HCT116 (cell line): ENCODE measurements around the gene TSSK2. TPM values are rescaled to one million over a fixed set of nuclear protein-coding genes. Genes with fewer than 3 reads are reported as not detected.

Source experiments
- ATAC-seq: fragments of 200-7000 bp; cut with Tn5 transposase; 2 replicates; pipeline ENCODE4 v1.9.1; 2020; ENCODE audit warnings: mild to moderate bottlenecking, moderate library complexity
- BruUV-seq: library from RNA; stranded (reverse); fragments of 400-500 nt; replicated peaks from 2 replicates; lab custom pipeline; 2021; lab: Mats Ljungman, UMichigan
- CTCF ChIA-PET: fragments of 300-600 bp; sonication (Branson Sonifier 250); formaldehyde crosslinking; loops from one replicate; lab custom pipeline; 2021; ENCODE audit warnings: antibody characterized with exemption; lab: Charles Lee
- POLR2A ChIA-PET: fragments of 300-600, 350-600 bp; sonication (Branson Sonifier 250); formaldehyde crosslinking; loops from one replicate; lab custom pipeline; 2021; ENCODE audit warnings: antibody characterized with exemption; lab: Charles Lee
- RAD21 ChIA-PET, 2 experiments: fragments of 300-600 bp; sonication (Branson Sonifier 250); formaldehyde crosslinking; loops; one replicate each; lab custom pipeline; 2023; ENCODE audit warnings: low total read pairs in 2 of 2; ENCODE audit not compliant: uncharacterized antibody in 2 of 2, unreplicated experiment in 2 of 2, low non-redundant PET in 1 of 2; lab: Charles Lee
- DNase-seq: peaks from one replicate; pipeline ENCODE4 v3.0.0-alpha.2; 2010; ENCODE audit warnings: low read depth, low spot score
- H2AFZ ChIP-seq: fragments of 200-600 bp; shearing (Covaris generic), sonication (generic); 2 replicates; pipeline ENCODE4 v1.6.1; 2017; ENCODE audit warnings: low read depth, mixed run types, mixed read lengths, antibody characterized with exemption, low read length; ENCODE audit not compliant: poor library complexity, severe bottlenecking
- H3K27ac ChIP-seq: 2 replicates; pipeline ENCODE4 v1.5.1; 2012; ENCODE audit warnings: low read depth, low read length
- H3K27me3 ChIP-seq: fragments of 200-600 bp; sonication (generic); 2 replicates; pipeline ENCODE4 v1.6.1; 2016; ENCODE audit warnings: mixed run types, low read length, mixed read lengths; ENCODE audit not compliant: insufficient read depth
- H3K36me3 ChIP-seq, 2 experiments: fragments of 200-500 bp in 1 of 2; fragments of 200-600 bp in 1 of 2; sonication (Bioruptor generic) in 1 of 2; sonication (generic) in 1 of 2; 2 replicates each; pipeline versions ENCODE4 v1.5.1 to v1.6.1; 2014 to 2016; ENCODE audit warnings: low read length in 2 of 2, inconsistent platforms in 1 of 2, mixed read lengths in 1 of 2, mixed run types in 1 of 2; ENCODE audit not compliant: insufficient read depth in 2 of 2, control insufficient read depth in 1 of 2
- H3K4me1 ChIP-seq, 2 experiments: fragments of 200-600 bp in 1 of 2; sonication (generic) in 1 of 2; 2 replicates each; pipeline versions ENCODE4 v1.5.1 to v1.6.1; 2012 to 2017; ENCODE audit warnings: low read length in 2 of 2, inconsistent platforms in 1 of 2, mild to moderate bottlenecking in 1 of 2, mixed read lengths in 1 of 2, mixed run types in 1 of 2, moderate library complexity in 1 of 2; ENCODE audit not compliant: insufficient read depth in 2 of 2, control insufficient read depth in 1 of 2
- H3K4me2 ChIP-seq: fragments of 200-600 bp; sonication (generic); 2 replicates; pipeline ENCODE4 v1.6.1; 2017; ENCODE audit warnings: mixed run types, low read length, mixed read lengths
- H3K4me3 ChIP-seq, 2 experiments: fragments of 200-600 bp in 1 of 2; sonication (generic) in 1 of 2; replicated peaks in 1 of 2; 2 replicates each; pipeline ENCODE4 v1.5.1; 2011 to 2016; ENCODE audit warnings: low read length in 2 of 2, control low read depth in 1 of 2, low read depth in 1 of 2, mild to moderate bottlenecking in 1 of 2, mixed read lengths in 1 of 2, mixed run types in 1 of 2
- H3K79me2 ChIP-seq: fragments of 200-600 bp; sonication (generic); 2 replicates; pipeline ENCODE4 v1.6.1; 2017; ENCODE audit warnings: mild to moderate bottlenecking, mixed run types, low read length, moderate library complexity, mixed read lengths; ENCODE audit not compliant: insufficient read depth
- H3K9ac ChIP-seq: fragments of 200-600 bp; sonication (generic); 2 replicates; pipeline ENCODE4 v1.6.1; 2016; ENCODE audit warnings: low read length, mixed read lengths
- H3K9me2 ChIP-seq: fragments of 200-600 bp; sonication (generic), shearing (Covaris generic); 2 replicates; pipeline ENCODE4 v1.6.1; 2017; ENCODE audit warnings: mixed run types, mild to moderate bottlenecking, moderate library complexity; ENCODE audit not compliant: insufficient read depth
- H3K9me3 ChIP-seq, 2 experiments: fragments of 200-500 bp in 1 of 2; fragments of 200-600 bp in 1 of 2; sonication (Bioruptor generic) in 1 of 2; sonication (generic) in 1 of 2; 2 replicates each; pipeline ENCODE4 v1.6.1; 2014 to 2017; ENCODE audit warnings: low read length in 2 of 2, mixed read lengths in 2 of 2, inconsistent platforms in 1 of 2, low read depth in 1 of 2, mild to moderate bottlenecking in 1 of 2, mixed run types in 1 of 2, moderate library complexity in 1 of 2; ENCODE audit not compliant: control insufficient read depth in 1 of 2, insufficient read depth in 1 of 2
- H4K20me1 ChIP-seq: fragments of 200-600 bp; sonication (generic), shearing (Covaris generic); 2 replicates; pipeline ENCODE4 v1.6.1; 2017; ENCODE audit warnings: mixed run types, mild to moderate bottlenecking, moderate library complexity; ENCODE audit not compliant: insufficient read depth
- CBX3 ChIP-seq: IDR thresholded peaks from 2 replicates; pipeline ENCODE4 v1.6.1; 2012; ENCODE audit warnings: low read depth
- CEBPB ChIP-seq: IDR thresholded peaks from 2 replicates; pipeline ENCODE4 v1.6.1; 2012; ENCODE audit warnings: low read depth
- EZH2 ChIP-seq: fragments of 200-600 bp; sonication (generic); IDR thresholded peaks from 2 replicates; pipeline ENCODE4 v1.6.1; 2017; ENCODE audit warnings: antibody characterized with exemption, mixed run types
- FOSL1 ChIP-seq: IDR thresholded peaks from 2 replicates; pipeline ENCODE4 v1.6.1; 2012; ENCODE audit warnings: low read depth
- POLR2A ChIP-seq: IDR thresholded peaks from 2 replicates; pipeline ENCODE4 v1.7.0; 2011; ENCODE audit warnings: borderline replicate concordance; ENCODE audit not compliant: insufficient read depth, insufficient read length; ENCODE audit errors: extremely low read depth
- RAD21 ChIP-seq: IDR thresholded peaks from 2 replicates; pipeline ENCODE4 v1.6.1; 2012; ENCODE audit warnings: low read depth, mild to moderate bottlenecking
- REST ChIP-seq: IDR thresholded peaks from 2 replicates; pipeline ENCODE4 v1.6.1; 2012; ENCODE audit warnings: low read depth
- SRF ChIP-seq: IDR thresholded peaks from 2 replicates; pipeline ENCODE4 v1.6.1; 2012; ENCODE audit warnings: low read depth
- YY1 ChIP-seq: IDR thresholded peaks from 2 replicates; pipeline ENCODE4 v1.6.1; 2011; ENCODE audit warnings: low read length, low read depth, moderate library complexity, mild to moderate bottlenecking; ENCODE audit not compliant: insufficient replicate concordance; ENCODE audit errors: extremely low read depth
- ZFX ChIP-seq: fragments of 450-650 bp; IDR thresholded peaks from 2 replicates; pipeline ENCODE4 v1.6.1; 2017
- ZNF274 ChIP-seq: fragments of 200-500 bp; sonication (Bioruptor generic); IDR thresholded peaks from 2 replicates; pipeline ENCODE4 v1.6.1; 2014; ENCODE audit warnings: mild to moderate bottlenecking, low read depth, low read length, inconsistent platforms
- intact Hi-C: fragments of 100-400 bp; cut with micrococcal nuclease; formaldehyde crosslinking; loops from 2 replicates; pipeline ENCODE4 v1.10.0; 2022
- total RNA-seq: library from RNA; stranded (reverse); gene quantifications from one replicate; pipeline ENCODE4 v1.2.1, GENCODE V29; 2021; ENCODE audit not compliant: unreplicated experiment

TSSK2 gene
- total RNA-seq, 1 experiment from 2014 or later: not detected

GRCh38 chr22:19110064-19110458 is 21.0 kb upstream of the TSSK2 start:
- Histone ChIP-seq H3K4me1 (no peaks in the 10 kb centered on the region), H3K4me3 (no peak overlapping the region), H3K9me3 (no peaks in the 10 kb centered on the region), H3K27ac (no peak overlapping the region), H2AFZ (no peak overlapping the region), H3K9ac (no peak overlapping the region), H3K9me2 (no peaks in the 10 kb centered on the region), H4K20me1 (no peaks in the 10 kb centered on the region), H3K4me2 (no peak overlapping the region), H3K36me3 (no peaks in the 10 kb centered on the region), H3K27me3 (no peaks in the 10 kb centered on the region), H3K79me2 (peaks cover 89% of the 10 kb centered on the region)
- BruUV-seq: no TSS peak
- CTCF ChIA-PET: interaction anchor here (1.4 kb wide), 1 partner anchor 520 kb away, joined by 3 read pairs; no protein-coding TSS in a partner anchor
- ATAC-seq (no peak), DNase-seq (no peak)
- POLR2A ChIA-PET: interaction anchor here (2.6 kb wide), 1 partner anchor 12 kb away, joined by 6 read pairs; the partner anchor contains the start of gene DGCR2
- RAD21 ChIA-PET: no interaction called here
- intact Hi-C loops: no loop called here
- no peak for TF ChIP-seq CEBPB
- TF ChIP-seq, all 23 proteins: peak for 0

- Histone ChIP-seq H3K4me3 (no peak overlapping the region), H3K9ac (no peak overlapping the region), H3K4me2 (no peak overlapping the region), H3K27ac (no peak overlapping the region), H3K79me2 (peaks cover 89% of the 10 kb centered on the region), H3K27me3 (no peaks in the 10 kb centered on the region), H3K9me2 (no peaks in the 10 kb centered on the region), H3K9me3 (no peaks in the 10 kb centered on the region), H2AFZ (no peak overlapping the region), H3K4me1 (no peaks in the 10 kb centered on the region), H4K20me1 (no peaks in the 10 kb centered on the region), H3K36me3 (no peaks in the 10 kb centered on the region)
- no peak for ATAC-seq
- RAD21 ChIA-PET: no interaction called here
- no TSS peak for BruUV-seq
- POLR2A ChIA-PET: interaction anchor here (2.6 kb wide), 1 partner anchor 11 kb away, joined by 6 read pairs; the partner anchor contains the start of gene DGCR2
- intact Hi-C loops: no loop called here
- DNase-seq: no peak
- CTCF ChIA-PET: interaction anchor here (1.0 to 1.4 kb wide), 2 partner anchors 34 to 519 kb away, joined by 3 to 4 read pairs; partner anchors contain the start of gene ESS2
- TF ChIP-seq ZFX (no peak), CEBPB (no peak), REST (no peak), FOSL1 (no peak), YY1 (no peak), RAD21 (no peak), ZNF274 (no peak), SRF (no peak), POLR2A (no peak), CBX3 (no peak), EZH2 (no peak)
Measured at GRCh38 chr22:19110646-19111045, 20.5 kb upstream of the TSSK2 start.
